SU-DHL-6 (cell line): ENCODE data around the gene TNS1.

Experiments
- H2AFZ ChIP-seq: fragments of 200-600 bp; sonication (generic); 2 replicates; pipeline ENCODE4 v1.6.1; 2014; ENCODE audit warnings: low read depth, mild to moderate bottlenecking, moderate library complexity, mixed read lengths, antibody characterized with exemption, low read length; ENCODE audit not compliant: severe bottlenecking
- H3F3A ChIP-seq: fragments of 200-600 bp; shearing (Covaris generic); 2 replicates; pipeline ENCODE4 v1.6.0; 2016; ENCODE audit warnings: antibody characterized with exemption, mild to moderate bottlenecking; ENCODE audit not compliant: insufficient read depth
- H3K27ac ChIP-seq: fragments of 200-600 bp; sonication (generic); 2 replicates; pipeline ENCODE4 v1.5.1; 2016; ENCODE audit warnings: low read depth, mild to moderate bottlenecking, low read length, moderate library complexity, mixed read lengths
- H3K27me3 ChIP-seq: fragments of 200-600 bp; sonication (generic), shearing (Covaris generic); 2 replicates; pipeline ENCODE4 v1.6.0; 2014; ENCODE audit warnings: mild to moderate bottlenecking, low read length
- H3K36me3 ChIP-seq: fragments of 200-600 bp; sonication (generic); 2 replicates; pipeline ENCODE4 v1.6.1; 2014; ENCODE audit warnings: mild to moderate bottlenecking, low read length, mixed read lengths
- H3K4me2 ChIP-seq: fragments of 300-600, 200-600 bp; shearing (Covaris generic), sonication (generic); 2 replicates; pipeline ENCODE4 v1.6.0; 2014; ENCODE audit warnings: low read length, low read depth, mild to moderate bottlenecking; ENCODE audit not compliant: poor library complexity, severe bottlenecking
- H3K4me3 ChIP-seq: fragments of 200-600 bp; sonication (generic); 2 replicates; pipeline ENCODE4 v1.5.1; 2014; ENCODE audit warnings: antibody characterized with exemption, low read length, mild to moderate bottlenecking, mixed read lengths; ENCODE audit not compliant: insufficient read depth, poor library complexity, severe bottlenecking
- H3K79me2 ChIP-seq: fragments of 200-600 bp; sonication (generic); 2 replicates; pipeline ENCODE4 v1.6.1; 2014; ENCODE audit warnings: mild to moderate bottlenecking, low read length, moderate library complexity; ENCODE audit not compliant: insufficient read depth
- H3K9ac ChIP-seq: fragments of 200-600 bp; sonication (generic); 2 replicates; pipeline ENCODE4 v1.7.0; 2014; ENCODE audit warnings: mild to moderate bottlenecking, low read length
- H3K9me2 ChIP-seq: fragments of 200-600 bp; sonication (generic); replicated peaks from 2 replicates; pipeline ENCODE4 v1.6.1; 2014; ENCODE audit warnings: low read length; ENCODE audit not compliant: insufficient read depth
- H3K9me3 ChIP-seq: fragments of 200-600 bp; sonication (generic); 2 replicates; pipeline ENCODE4 v1.6.1; 2014; ENCODE audit warnings: low read length, mixed read lengths; ENCODE audit not compliant: insufficient read depth
- H4K20me1 ChIP-seq: fragments of 200-600 bp; sonication (generic); 2 replicates; pipeline ENCODE4 v1.6.1; 2014; ENCODE audit warnings: low read depth, mild to moderate bottlenecking, antibody characterized with exemption, low read length, moderate library complexity, mixed read lengths
- EZH2phosphoT487 ChIP-seq: fragments of 200-600 bp; sonication (generic), shearing (Covaris generic); conservative IDR thresholded peaks from 2 replicates; pipeline ENCODE4 v1.6.1; 2018; ENCODE audit warnings: mild to moderate bottlenecking, antibody characterized with exemption, low read length, moderate library complexity, mixed read lengths
- TF ChIP-seq, protein P1 (sequence below): fragments of 200-600 bp; sonication (generic); IDR thresholded peaks from one replicate; pipeline ENCODE4 v1.5.1; 2017; ENCODE audit warnings: antibody characterized with exemption, mild to moderate bottlenecking, low read length, moderate library complexity; ENCODE audit not compliant: insufficient read depth, poor library complexity, severe bottlenecking

TNS1 gene

DNA sequence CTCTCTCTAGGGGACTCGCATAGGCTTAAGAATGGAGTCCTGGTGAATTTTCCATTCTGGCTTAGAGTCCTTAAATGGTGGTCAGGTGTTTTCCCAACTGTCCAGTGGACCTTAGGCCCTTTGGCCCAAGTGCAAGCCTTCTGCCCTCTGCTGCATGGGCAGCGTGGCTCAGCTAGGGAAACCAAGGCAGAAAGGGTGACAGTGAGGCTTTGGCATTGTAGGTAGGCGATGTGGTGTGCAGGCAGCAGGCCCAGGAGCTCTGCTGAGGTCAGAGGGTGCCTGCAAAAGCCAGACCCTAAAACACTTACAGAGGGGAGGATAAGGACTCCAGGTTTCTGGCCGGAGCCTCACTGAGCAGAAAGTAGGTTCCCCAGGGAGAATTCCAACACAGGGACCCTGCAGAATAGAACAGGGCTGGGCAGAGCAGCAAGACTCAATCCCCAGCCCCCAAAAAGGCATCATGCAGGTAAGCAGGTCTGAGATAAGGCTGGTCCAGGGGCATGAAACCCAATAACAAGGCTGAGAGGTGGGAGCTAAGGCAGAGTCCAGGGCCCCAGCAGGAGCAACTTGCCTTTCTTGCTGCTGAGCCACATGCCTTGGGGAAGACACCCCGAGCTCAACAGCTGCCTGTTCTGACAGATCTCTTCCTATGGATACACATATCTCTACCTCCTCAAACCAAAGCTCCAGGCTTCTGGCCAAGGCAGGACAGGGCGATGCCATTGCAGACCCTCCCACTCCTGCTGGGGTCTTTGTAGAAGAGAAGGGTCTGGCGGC is 199.7 kb downstream of the TNS1 start:
- Histone ChIP-seq H2AFZ (no peak overlapping the region), H3F3A (no peaks in the 10 kb centered on the region), H3K36me3 (no peaks in the 10 kb centered on the region), H3K79me2 (no peaks in the 10 kb centered on the region), H3K27me3 (no peaks in the 10 kb centered on the region), H3K4me3 (no peak overlapping the region), H3K9me3 (no peaks in the 10 kb centered on the region), H3K4me2 (no peak overlapping the region), H4K20me1 (no peaks in the 10 kb centered on the region), H3K9me2 (no peaks in the 10 kb centered on the region), H3K27ac (no peak overlapping the region), H3K9ac (no peak overlapping the region)
- TF ChIP-seq EZH2phosphoT487, result no peak
- TF ChIP-seq, protein P1, sequence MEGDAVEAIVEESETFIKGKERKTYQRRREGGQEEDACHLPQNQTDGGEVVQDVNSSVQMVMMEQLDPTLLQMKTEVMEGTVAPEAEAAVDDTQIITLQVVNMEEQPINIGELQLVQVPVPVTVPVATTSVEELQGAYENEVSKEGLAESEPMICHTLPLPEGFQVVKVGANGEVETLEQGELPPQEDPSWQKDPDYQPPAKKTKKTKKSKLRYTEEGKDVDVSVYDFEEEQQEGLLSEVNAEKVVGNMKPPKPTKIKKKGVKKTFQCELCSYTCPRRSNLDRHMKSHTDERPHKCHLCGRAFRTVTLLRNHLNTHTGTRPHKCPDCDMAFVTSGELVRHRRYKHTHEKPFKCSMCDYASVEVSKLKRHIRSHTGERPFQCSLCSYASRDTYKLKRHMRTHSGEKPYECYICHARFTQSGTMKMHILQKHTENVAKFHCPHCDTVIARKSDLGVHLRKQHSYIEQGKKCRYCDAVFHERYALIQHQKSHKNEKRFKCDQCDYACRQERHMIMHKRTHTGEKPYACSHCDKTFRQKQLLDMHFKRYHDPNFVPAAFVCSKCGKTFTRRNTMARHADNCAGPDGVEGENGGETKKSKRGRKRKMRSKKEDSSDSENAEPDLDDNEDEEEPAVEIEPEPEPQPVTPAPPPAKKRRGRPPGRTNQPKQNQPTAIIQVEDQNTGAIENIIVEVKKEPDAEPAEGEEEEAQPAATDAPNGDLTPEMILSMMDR, result no peak

DNA sequence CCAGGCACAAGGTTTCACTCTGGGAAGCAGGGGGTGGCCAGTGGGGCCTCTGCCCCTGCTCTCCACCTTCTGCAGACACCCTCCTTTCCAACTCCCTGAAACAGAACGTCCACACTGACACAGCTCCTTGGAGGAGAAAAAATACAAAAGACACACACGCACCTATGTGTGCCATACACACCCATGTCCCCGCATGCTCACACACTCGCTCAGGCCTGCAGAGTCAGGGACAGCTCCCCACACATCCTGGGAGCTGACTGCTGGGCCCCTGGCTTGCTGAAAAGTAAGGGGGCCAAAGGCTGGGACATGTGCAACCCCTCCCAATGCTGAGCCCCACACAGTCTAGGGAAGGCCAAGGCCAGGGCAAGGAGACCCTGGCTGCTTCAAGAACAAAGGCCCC is 200.5 kb downstream of the TNS1 start:
- H2AFZ ChIP-seq, result no peak overlapping the region
- H3F3A ChIP-seq, result no peaks in the 10 kb centered on the region
- H3K79me2 ChIP-seq, result no peaks in the 10 kb centered on the region
- no peaks in the 10 kb centered on the region for H3K9me3 ChIP-seq
- H3K4me2 ChIP-seq, result no peak overlapping the region
- TF ChIP-seq, protein P1, result no peak
- no peak for TF ChIP-seq EZH2phosphoT487
- no peaks in the 10 kb centered on the region for H3K36me3 ChIP-seq
- no peak overlapping the region for H3K27ac ChIP-seq
- H3K4me3 ChIP-seq, result no peak overlapping the region
- no peak overlapping the region for H3K9ac ChIP-seq
- H3K9me2 ChIP-seq, result no peaks in the 10 kb centered on the region
- no peaks in the 10 kb centered on the region for H3K27me3 ChIP-seq
- no peaks in the 10 kb centered on the region for H4K20me1 ChIP-seq

DNA sequence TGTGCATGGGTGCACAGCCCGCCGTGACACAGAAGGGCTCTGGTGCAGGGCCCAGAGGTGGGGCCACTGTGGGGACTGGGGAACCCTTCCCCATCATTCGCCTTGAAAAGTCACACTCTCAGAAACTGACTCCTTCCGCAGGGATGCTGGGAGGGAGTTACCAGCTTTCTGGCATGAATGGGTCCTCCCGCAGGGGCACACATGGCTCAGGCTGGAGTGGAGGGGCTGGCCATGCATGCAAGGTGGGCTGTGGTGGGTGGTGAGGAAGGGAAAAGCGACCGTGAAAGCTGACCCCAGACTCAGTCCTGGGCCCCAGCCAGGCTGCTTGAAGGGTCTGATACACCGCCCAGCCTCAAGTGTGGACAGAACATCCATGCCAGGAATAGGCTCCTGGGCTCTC is 201.1 kb downstream of the TNS1 start:
- Histone ChIP-seq H3K4me2 (no peak overlapping the region), H3K27me3 (no peaks in the 10 kb centered on the region), H3K36me3 (no peaks in the 10 kb centered on the region), H2AFZ (no peak overlapping the region), H4K20me1 (no peaks in the 10 kb centered on the region), H3K9me3 (no peaks in the 10 kb centered on the region), H3K4me3 (no peak overlapping the region), H3K9ac (no peak overlapping the region), H3K9me2 (no peaks in the 10 kb centered on the region), H3K79me2 (no peaks in the 10 kb centered on the region), H3K27ac (no peak overlapping the region), H3F3A (no peaks in the 10 kb centered on the region)
- TF ChIP-seq, protein P1, result no peak
- no peak for TF ChIP-seq EZH2phosphoT487
